ENCODE measurements around the gene FHOD3. TPM values are rescaled to one million over a fixed set of nuclear protein-coding genes. Genes with fewer than 3 reads are reported as not detected.

Gene FHOD3
- 42.9 TPM for polyA plus RNA-seq (ENCODE audit: insufficient read length)

DNA sequence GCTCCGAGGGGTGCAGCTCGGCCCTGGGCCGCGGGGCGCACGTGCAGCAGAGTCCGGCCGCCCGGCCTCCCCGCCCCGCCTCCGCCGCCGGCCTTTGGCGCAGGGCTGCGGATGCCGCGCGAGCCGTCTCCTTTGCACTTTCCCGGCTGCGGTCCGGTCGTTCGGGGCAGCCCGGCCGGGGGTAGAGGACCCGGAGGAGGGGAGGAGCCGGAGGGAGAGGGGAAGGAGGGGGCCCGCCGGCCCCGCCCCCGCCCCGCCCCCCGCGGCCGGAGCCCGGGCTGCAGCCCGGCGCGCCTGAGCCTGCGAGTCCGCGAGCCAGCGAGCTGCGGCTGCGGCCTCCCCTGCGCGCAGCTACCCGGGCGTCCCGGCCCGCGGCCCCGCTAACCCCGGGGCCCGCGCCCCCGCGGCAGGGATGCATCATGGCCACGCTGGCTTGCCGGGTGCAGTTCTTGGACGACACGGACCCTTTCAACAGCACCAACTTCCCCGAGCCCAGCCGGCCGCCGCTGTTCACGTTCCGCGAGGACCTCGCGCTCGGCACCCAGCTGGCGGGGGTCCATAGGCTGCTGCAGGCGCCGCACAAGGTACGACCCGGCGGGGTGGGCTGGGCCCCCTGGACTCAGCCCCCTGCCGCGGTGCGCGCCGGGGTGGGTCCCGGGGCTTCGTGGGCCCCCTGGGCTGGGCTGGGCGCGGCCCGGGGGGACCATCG is at the start of gene FHOD3:
Gene FHOD3 (plus strand): TSS at position 297 of the 709 bp plus-strand sequence. CDS start 123 bp downstream, at position 420.
- peak; percentile 32 for DNase-seq

DNA sequence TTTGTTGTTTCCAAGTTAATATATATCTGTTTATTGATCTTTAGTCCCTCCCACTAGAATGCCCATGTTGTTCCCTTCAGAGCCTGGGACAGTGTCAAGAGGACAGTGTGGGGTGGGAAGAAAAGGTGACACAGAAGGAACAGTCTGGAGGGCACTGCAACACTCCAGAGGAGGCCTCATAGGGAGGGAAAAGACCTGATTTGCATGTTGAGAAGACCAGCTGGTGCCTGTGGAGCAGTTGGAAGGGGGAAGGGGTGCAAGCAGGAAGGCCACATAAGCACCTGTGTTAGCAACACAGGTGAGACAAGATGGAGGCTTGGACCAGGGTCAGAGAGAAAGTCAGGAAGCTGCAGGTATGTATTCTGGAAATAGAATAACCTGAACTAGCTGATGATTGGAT is 48.1 kb upstream of the FHOD3 start:
- DNase-seq: no peak

DNA sequence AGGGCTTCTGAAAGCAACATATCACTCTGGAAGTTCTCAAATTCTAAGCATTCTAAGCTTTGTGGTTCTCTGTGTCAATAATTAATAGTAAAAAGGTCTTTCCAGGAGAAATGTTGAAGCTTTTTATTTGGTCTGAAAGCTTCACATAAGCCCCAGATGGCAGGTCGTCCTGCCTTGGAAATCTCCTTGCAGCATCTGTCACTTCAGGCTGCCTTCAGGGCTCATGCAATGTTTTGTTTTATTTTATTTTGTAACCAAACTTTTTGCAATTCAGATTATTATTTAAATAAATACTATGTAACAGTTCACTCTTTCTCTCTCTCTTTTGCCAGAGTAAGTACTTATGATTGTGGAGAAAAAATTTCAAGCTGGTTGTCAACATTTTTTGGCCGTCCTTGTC is 46.7 kb upstream of the FHOD3 start:
- DNase-seq: no peak

DNA sequence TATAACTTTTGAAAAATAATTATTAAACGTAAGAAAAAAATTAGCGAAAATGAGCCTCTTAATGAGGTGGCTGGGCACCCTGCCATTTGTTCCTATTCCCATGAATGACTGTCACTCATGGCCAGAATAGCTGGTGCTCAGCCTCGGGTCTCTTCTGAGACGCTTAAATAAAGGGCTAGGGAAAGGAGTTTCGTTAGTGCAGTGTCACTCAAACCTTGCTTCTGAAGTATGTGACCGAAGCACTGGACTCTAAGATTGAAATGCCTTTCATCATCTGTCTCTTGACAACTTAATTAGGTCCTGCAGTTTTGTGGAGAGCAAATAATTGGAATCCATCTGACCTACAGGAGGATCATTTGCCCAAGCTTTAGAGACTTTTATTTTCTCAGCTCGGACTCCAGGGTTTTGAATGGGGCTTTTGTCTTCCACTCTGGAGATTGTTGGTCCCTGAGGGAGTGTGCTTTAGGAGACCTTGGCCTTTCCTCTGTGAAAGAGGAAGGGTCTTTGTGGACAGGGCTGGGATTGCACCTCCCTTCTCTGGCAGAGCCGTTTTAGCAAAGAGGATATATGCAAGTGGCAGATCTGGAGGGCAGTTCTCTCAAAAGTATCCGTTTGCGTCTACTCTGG is 42.3 kb upstream of the FHOD3 start:
- DNase-seq: no peak

DNA sequence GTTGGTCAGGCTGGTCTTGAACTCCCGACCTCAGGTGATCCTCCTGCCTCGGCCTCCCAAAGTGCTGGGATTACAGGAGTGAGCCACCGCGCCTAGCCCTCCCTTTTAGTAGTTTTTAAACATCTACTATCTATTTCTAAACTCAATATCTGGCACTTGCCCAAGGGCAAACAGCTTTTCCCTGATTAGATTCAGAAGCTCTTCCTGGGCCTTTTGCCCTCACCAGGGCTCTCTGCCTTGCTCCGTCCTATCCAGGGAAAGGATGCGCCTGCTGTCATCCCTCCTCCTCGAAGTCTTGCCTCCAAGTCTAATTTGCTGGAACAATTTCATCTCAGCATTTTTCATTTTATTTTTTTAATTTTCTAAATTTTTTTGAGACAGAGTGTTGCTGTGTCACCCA is 41.4 kb upstream of the FHOD3 start:
- DNase-seq: no peak

DNA sequence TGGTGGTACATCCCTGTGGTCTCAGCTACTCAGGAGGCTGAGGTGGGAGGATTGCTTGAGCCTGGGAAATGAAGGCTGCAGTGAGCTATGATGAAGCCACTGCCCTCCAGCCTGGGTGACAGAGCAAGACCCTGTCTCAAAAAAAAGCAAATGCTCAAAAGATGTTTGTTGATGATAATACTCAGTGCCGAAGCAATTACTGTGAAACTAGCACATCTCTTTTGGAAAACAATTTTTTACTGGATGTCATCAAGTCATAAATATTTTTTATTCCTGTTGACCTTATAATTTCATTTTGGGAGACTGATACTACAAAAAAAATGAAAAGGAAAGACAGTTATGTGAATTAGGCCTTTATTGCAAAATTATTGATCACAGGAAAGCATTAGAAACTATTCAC is 34.5 kb upstream of the FHOD3 start:
- DNase-seq: no peak

DNA sequence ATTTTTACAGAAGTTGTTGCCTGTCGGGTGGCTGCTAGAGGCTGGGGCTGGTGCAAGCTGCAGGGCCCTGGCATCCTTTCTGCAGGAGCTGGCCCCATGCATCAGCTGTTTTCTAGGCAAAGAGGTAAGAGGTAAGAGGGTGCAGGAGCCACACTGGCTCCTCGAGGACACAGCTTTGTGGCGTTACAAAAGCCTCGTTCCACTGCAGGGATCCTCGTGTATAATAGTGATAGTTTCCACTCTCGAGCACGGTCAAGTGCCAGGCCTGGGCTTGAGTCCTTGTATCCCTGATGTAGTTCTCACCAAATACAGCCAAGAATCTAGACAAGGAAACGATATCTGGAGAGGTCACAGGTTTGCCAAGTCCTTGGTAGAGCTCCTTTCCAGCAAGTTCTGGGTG is 33.2 kb upstream of the FHOD3 start:
- no peak for DNase-seq

DNA sequence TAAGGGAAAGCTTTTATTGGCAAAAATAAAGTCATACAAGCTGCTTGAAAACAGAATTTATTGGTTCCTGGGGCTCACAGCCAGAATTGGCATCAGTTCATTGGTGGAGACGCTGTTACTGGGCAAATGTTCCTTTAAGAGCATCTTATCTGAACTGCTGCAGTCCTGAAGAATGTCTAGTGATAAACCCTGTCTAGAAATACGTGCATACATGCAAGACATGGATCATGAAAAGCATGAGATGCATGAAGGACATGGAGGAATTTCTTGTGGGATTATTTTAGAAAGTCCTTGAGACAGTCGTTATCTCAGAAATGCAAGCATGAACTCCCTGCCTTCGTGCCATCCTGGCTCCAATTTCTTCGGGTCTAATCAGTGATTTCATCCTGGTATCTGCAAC is 32.5 kb upstream of the FHOD3 start:
- no peak for DNase-seq

DNA sequence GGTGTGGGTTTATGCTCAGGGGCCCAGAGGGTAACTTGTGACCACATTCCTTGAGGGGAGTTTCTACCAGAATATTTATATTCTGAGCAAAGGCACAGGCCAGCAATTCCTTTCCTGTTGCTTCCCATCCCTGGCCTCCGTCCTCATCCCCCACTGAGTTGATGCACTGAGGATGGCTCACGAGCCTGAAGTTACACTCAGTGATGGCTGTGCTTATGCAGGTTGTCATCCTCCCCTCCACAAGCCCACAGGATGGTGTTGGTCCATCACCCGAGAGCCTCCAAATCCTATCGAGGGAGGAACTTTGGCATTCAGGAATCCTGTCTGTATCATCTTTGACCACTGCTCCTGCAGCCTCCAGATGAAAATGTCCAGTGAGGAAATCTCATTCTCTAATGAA is 28.4 kb upstream of the FHOD3 start:
- no peak for DNase-seq

DNA sequence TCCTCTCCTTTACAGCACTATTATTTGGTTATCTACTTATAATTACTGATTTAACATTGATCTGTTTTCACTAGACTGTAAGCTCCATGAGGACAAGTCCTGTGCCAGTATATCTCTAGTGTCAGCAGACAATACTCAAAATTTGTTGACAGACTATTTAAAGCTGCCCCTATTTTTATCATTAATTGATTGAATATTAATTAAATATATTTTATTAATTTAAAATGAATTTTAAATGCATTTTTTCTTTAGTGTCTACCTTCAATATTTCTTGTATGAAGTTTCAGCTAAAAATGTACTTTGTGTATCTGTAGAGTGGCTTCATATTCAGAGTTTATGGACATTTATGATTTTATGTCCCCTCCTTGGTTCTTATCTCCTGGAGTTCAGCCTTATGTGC is 26.4 kb upstream of the FHOD3 start:
- DNase-seq: no peak

DNA sequence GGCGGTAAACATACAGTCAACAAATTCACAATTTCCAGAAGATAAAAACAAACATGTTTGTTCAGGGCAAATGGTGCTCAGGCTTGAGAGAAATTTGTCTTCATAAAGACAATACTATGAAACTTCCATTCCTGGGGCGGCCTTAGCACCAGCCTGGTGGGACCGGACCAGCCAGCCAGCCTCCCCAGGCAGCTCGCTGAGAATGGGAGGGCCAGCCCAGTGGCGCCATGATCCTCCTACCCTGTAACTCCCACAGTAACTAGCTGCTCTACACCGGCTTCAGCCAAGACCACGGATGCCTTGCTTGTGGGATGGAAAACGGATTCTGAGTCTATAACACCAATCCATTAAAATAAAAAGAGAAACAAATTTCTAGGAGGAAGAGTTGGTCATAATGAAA is 24.2 kb upstream of the FHOD3 start:
- no peak for DNase-seq

DNA sequence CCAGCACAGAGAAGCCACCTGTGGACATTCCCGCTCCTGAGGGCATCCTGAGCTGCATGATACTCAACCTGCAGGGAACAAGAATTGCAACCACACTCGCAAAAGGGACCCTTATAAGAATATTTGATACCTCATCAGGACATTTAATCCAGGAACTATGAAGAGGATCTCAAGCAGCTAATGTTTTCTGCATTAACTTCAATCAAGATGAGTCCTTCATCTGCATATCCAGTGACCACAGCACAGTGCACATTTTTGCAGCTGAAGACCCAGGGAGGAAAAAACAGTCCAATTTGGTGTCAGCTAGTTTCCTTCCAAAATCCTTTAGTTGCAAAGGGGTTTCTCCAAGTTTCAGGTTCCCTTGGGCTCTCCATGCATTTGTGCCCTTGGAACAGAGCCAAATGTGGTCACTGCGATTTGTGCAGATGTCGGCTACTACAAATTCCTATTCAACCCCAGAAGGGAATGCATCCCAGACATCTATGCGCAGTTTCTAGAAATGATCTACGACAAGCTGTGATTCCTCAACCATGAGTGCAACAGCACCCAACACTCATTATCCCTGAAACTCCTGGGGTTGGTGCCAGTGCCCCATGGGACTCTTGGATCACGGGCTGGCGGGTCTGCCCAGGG is 23.3 kb upstream of the FHOD3 start:
- no peak for DNase-seq

DNA sequence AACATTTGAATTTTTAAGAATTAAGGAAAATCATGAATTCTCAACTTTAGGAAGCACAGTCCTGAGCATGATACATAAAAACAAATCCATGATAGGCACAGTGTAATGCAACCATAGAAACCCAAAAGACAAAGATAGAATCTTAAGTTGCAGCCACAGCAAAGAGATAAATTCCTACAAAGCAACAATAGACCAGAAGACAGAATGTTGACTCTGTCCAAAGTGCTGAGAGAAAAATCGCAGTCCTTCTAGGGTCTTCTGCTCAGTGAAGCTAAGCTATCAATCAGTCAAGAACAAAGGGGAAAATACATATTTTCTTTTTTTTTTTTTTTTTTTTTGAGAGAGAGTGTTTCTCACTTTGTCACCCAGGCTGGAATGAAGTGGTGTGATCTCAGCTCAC is 22.0 kb upstream of the FHOD3 start:
- DNase-seq: no peak

DNA sequence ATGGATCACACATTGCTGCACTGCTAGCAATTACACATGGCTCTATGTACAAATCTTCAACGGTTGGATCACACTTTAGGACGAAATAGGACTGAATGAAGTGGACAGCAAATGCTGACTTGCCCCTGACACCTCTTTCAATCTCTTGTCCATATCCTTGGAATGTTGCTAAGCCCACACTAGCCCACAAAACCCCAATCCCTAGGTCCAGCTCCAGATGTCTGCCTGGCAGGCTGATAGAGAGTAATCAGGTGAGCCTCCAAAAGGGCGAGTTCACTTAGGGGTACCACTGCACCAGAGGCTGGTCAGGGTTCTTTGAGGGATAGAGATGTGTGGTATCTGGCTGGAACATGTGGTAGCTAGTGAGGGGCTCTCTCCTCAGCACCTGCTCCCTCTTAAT is 18.5 kb upstream of the FHOD3 start:
- DNase-seq: no peak

DNA sequence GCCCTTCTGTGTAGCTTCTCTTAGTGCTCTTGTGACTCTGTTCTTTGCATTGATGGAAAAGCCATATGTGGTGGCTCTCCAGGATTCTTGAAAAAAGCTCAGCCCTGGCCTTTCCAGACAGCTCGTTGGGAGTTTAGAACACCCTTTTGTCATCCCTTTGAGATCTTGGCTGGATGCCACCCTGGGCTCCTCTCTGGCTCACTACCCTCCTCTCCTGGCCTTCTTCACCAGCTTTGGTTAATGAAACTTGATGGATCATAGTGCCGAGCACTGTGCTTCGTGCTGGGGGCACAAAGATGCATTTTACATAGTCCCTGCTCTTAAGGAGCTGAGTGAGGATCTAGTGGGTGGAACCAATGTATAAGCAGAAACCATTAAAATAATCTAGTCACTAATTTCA is 15.6 kb upstream of the FHOD3 start:
- no peak for DNase-seq

DNA sequence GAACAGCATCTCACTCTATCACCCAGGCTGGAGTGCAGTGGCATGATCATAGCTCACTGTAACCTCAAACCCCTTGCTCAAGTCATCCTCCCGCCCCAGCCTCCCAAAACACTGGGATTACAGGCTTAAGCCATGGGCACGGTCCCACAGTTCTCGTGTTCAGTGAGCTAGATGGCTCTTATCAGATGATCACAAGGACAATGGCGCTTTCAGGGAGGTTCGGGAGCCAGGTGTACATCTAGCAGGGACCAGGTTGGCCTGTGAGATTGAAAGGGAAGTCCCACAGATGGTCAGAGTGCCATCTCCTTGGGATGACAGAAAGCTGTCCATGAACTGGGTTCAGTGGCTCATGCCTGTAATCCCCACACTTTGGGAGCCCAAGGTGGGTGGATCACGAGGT is 14.1 kb upstream of the FHOD3 start:
- DNase-seq: no peak

DNA sequence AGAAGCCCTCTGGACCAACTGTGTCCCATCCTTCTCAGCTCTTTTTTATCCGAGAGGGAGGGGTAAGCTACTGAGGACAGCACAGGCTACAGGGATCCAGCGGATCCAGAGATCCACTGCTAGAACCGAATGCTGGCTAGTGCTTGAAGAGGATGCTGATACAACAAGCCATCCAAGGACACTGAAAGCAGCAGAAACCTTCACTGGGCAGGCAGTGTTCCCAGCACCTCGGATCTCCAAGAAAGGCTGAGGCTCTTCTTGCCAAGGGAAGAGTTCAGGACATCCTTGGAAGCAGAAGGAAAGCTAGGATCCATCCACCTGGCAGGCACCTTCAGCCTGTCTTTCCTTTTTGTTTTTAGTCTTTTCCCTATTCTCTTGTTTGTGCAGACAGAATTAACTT is 13.2 kb upstream of the FHOD3 start:
- DNase-seq: no peak

DNA sequence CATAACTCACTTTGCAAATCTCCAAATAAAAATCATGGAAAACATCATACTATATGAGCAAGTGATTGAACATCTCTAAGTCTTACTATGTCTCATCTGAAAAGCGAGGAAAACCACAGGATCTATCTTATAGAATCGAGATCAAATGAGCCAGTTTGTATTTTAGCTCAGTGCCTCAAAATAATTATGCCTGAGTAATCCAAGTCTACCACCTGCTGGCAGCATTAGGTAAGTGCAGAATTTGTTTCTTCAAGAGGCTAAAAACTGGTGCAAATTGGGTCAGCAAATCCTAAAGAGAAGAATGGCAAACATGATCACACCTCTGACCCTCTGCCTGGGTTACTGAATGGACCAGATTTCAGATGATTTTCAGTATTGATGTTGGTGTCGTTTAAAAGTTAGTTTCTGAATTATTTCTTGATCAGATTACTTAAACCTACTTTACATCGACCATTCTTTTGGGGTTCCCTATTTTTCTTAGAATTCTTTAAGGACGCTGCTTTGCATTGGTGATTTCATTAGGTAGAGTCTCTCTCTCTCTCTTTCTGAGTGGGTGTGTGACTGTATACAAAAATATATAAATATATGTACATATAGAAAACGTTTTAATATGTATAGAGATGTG is 12.7 kb upstream of the FHOD3 start:
- peak; percentile 62 for DNase-seq

DNA sequence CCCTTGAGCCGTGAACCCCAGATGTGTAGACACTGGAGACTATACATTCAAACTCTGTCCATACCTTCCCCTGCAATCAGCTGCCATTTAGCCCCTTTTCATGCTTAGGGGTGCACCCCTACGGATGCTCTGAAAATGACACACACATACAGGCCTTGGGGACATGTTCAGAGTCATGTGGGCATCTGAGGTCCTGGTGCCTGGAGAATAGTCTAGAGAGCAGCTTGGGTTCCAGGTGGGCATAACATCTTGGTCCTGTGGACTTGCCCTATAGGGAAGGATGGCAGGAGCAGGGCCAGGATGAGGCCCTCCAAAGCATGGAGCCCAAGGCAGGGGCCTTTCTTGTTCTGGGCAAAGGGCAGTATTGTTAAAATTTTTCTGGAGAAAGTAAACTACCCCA is 9.9 kb upstream of the FHOD3 start:
- DNase-seq: no peak

DNA sequence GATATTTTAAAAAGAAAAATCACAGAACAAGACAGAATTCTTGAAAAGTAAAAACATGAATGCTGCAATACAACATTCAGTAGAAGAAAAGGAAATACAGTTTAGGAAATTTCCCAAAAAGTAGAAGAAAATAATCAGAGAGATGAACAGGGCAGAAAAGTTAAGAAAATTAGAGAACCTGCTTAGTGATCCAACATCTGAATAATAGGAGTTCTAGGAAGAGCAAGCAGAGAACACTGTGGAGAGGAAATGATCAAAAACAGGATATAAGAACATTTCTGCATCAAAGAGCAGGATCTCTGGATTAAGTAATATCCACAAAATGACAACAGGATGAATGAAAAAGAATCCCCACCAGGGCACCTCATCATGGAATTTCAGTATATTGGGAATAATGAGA is 8.8 kb upstream of the FHOD3 start:
- DNase-seq: no peak

DNA sequence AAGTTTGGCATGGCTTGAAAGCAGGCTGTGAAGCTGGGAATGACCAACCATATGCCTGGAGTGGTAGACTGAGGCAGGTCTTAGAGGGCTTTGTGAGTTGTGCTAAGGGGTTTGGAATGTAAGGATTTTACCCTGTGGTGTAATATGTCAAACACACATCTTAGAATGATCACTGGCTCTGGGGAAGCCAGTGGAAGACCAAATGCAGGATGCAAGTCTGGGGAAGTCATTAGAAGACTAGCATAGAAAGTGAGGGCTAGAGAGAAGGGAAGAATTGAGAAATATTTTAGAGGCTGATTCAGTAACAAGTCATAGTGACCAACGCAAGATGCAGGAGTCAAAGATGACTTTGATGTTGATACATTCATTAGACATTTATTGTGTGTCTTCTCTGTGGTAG is 3.5 kb upstream of the FHOD3 start:
- no peak for DNase-seq

DNA sequence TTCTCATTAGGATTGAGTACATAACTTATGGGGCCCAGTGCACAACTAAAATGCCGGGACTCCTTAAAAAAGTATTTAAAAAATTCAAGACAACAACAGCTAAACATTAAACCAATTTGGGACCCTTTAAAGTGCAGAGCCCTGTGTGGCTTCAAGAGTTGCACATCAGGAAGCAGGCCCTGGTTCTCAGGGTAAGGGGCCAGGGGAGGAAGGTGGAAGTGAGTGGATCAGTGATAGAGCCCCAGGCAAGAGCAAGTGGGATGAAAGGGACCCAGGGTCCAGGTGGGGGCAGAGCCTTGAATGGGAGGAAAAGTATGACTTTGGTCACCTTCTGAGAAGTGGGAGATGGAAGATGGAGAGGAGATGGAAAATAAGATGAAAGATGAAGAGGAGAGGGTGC is 2.3 kb upstream of the FHOD3 start:
- no peak for DNase-seq

DNA sequence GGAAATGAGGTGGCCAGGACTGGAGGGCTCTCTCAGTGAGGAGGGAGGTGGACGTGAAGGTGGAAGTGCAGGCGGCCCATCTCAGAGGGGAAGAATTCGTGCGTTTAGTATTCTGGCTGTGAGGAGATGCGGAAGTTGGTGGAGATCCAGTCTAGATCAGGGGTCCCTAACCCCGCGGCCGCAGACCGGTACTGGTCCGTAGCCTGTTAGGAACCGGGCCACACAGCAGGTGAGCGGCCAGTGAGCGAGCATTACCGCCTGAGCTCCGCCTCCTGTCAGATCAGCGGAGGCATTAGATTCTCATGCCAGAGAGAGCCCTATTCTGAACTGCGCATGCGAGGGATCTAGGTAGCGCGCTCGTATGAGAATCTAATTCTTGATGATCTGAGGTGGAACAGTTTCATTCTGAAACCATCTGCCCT is 1.6 kb upstream of the FHOD3 start:
- DNase-seq: no peak
